Neural cell (in vitro differentiated cells): ENCODE measurements around the gene RNU2-63P. TPM values are rescaled to one million over a fixed set of nuclear protein-coding genes. Genes with fewer than 3 reads are reported as not detected.

Experiments
- H2AFZ ChIP-seq: fragments of 200-600, 300-800 bp; sonication (generic), shearing (Covaris generic); 2 replicates; pipeline ENCODE4 v1.6.0; 2014; ENCODE audit warnings: low read depth, mild to moderate bottlenecking, antibody characterized with exemption, low read length, moderate library complexity
- H3F3A ChIP-seq: fragments of 200-600 bp; shearing (Covaris generic); 2 replicates; pipeline ENCODE4 v1.6.1; 2016; ENCODE audit warnings: mild to moderate bottlenecking, moderate library complexity, mixed read lengths, antibody characterized with exemption, low read length; ENCODE audit not compliant: insufficient read depth, poor library complexity, severe bottlenecking
- H3K27ac ChIP-seq: fragments of 200-600, 300-800 bp; sonication (generic), shearing (Covaris generic); 2 replicates; pipeline ENCODE4 v1.5.1; 2014; ENCODE audit warnings: mild to moderate bottlenecking, low read length, moderate library complexity
- H3K27me3 ChIP-seq: fragments of 300-800, 200-600 bp; sonication (generic), shearing (Covaris generic); 2 replicates; pipeline ENCODE4 v1.6.0; 2014; ENCODE audit warnings: mild to moderate bottlenecking, low read depth, low read length, moderate library complexity; ENCODE audit not compliant: insufficient read depth
- H3K36me3 ChIP-seq: fragments of 300-800, 200-600 bp; sonication (generic), shearing (Covaris generic); 2 replicates; pipeline ENCODE4 v1.5.1; 2014; ENCODE audit warnings: mild to moderate bottlenecking, antibody characterized with exemption, low read length, moderate library complexity; ENCODE audit not compliant: insufficient read depth
- H3K4me2 ChIP-seq: fragments of 300-800, 200-600 bp; sonication (generic), shearing (Covaris generic); 2 replicates; pipeline ENCODE4 v1.6.0; 2014; ENCODE audit warnings: mild to moderate bottlenecking, low read length
- H3K4me3 ChIP-seq: fragments of 300-800, 200-600 bp; sonication (generic), shearing (Covaris generic); 2 replicates; pipeline ENCODE4 v1.5.1; 2014; ENCODE audit warnings: mild to moderate bottlenecking, low read length, moderate library complexity
- H3K79me2 ChIP-seq: fragments of 200-600 bp; shearing (Covaris generic); replicated peaks from 2 replicates; pipeline ENCODE4 v1.6.0; 2014; ENCODE audit warnings: mild to moderate bottlenecking, low read length, moderate library complexity; ENCODE audit not compliant: insufficient read depth
- H3K9ac ChIP-seq: fragments of 300-800, 200-600 bp; sonication (generic), shearing (Covaris generic); 2 replicates; pipeline ENCODE4 v1.6.1; 2016; ENCODE audit warnings: mild to moderate bottlenecking, low read length, mixed read lengths
- H3K9me2 ChIP-seq: fragments of 200-600 bp; shearing (Covaris generic); 2 replicates; pipeline ENCODE4 v1.6.1; 2016; ENCODE audit warnings: mild to moderate bottlenecking, low read length, mixed read lengths; ENCODE audit not compliant: insufficient read depth
- H3K9me3 ChIP-seq: fragments of 200-600, 300-800 bp; sonication (generic), shearing (Covaris generic); 2 replicates; pipeline ENCODE4 v1.6.1; 2016; ENCODE audit warnings: mild to moderate bottlenecking, mixed run types, low read length, moderate library complexity, mixed read lengths
- H4K20me1 ChIP-seq: fragments of 200-600 bp; shearing (Covaris generic); 2 replicates; pipeline ENCODE4 v1.6.1; 2016; ENCODE audit warnings: mild to moderate bottlenecking, mixed run types; ENCODE audit not compliant: insufficient read depth
- EP300 ChIP-seq: fragments of 450-650 bp; conservative IDR thresholded peaks from 2 replicates; pipeline ENCODE4 v1.6.1; 2014; ENCODE audit warnings: antibody characterized with exemption, mild to moderate bottlenecking, moderate library complexity; ENCODE audit not compliant: poor library complexity, severe bottlenecking
- EZH2 ChIP-seq: fragments of 200-600, 300-800 bp; shearing (Covaris generic), sonication (generic); IDR thresholded peaks from 2 replicates; pipeline ENCODE4 v1.6.1; 2014; ENCODE audit warnings: antibody characterized with exemption, low read length, borderline replicate concordance, mild to moderate bottlenecking; ENCODE audit not compliant: insufficient read depth, poor library complexity, severe bottlenecking
- MXI1 ChIP-seq: fragments of 450-650 bp; conservative IDR thresholded peaks from 2 replicates; pipeline ENCODE4 v1.6.1; 2014; ENCODE audit warnings: antibody characterized with exemption, mild to moderate bottlenecking; ENCODE audit not compliant: poor library complexity, severe bottlenecking
- POLR2AphosphoS5 ChIP-seq: IDR thresholded peaks from 2 replicates; pipeline ENCODE4 v1.6.1; 2012
- RAD21 ChIP-seq: fragments of 450-650 bp; conservative IDR thresholded peaks from 2 replicates; pipeline ENCODE4 v1.6.1; 2014; ENCODE audit warnings: antibody characterized with exemption, mild to moderate bottlenecking, moderate library complexity
- SMC3 ChIP-seq: fragments of 450-650 bp; conservative IDR thresholded peaks from 2 replicates; pipeline ENCODE4 v1.6.1; 2014; ENCODE audit warnings: antibody characterized with exemption, mild to moderate bottlenecking, moderate library complexity; ENCODE audit not compliant: poor library complexity
- TAF1 ChIP-seq: IDR thresholded peaks from 2 replicates; pipeline ENCODE4 v1.6.1; 2012; ENCODE audit warnings: low read depth
- polyA plus RNA-seq: library from polyadenylated mRNA; depleted of rRNA; stranded (reverse); fragments of >200 nt; gene quantifications from 2 replicates; pipeline ENCODE4 v1.2.3, GENCODE V29; 2014
- TF ChIP-seq, protein P1 (sequence below): fragments of 450-650 bp; IDR thresholded peaks from 2 replicates; pipeline ENCODE4 v1.5.1; 2014; ENCODE audit warnings: antibody characterized with exemption, mild to moderate bottlenecking, moderate library complexity; ENCODE audit not compliant: poor library complexity, severe bottlenecking
- TF ChIP-seq, protein P2 (sequence below): IDR thresholded peaks from 2 replicates; pipeline ENCODE4 v1.6.1; 2012; ENCODE audit warnings: borderline replicate concordance

Gene RNU2-63P
- polyA plus RNA-seq, 1 donor from 2014 or later = not detected

DNA sequence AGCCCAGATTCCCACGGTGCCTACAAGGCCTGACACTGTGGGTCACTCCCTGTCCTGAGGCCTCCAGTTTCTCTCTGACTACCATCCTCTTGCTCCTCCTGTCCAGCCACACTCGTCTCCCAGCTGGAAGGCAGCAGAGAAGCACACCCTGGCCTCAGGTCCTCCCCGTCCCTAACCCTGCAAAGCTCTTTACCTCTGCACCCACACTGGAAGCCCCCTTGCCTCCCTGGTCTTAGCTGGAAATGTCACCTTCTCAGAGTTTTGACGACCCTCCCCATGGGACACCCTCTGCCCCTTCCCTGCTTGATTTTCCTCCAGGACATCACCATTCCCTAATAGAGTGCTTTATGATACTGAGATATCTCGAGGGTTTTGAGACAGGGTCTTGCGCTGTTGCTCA lies 10.6 kb downstream of the RNU2-63P start:
- no peak overlapping the region for H3K9ac ChIP-seq
- no peaks in the 10 kb centered on the region for H3K79me2 ChIP-seq
- no peaks in the 10 kb centered on the region for H3F3A ChIP-seq
- H3K4me2 ChIP-seq = no peak overlapping the region
- no peak overlapping the region for H3K27ac ChIP-seq
- no peak overlapping the region for H2AFZ ChIP-seq
- H4K20me1 ChIP-seq = no peaks in the 10 kb centered on the region
- H3K36me3 ChIP-seq = no peaks in the 10 kb centered on the region
- H3K9me3 ChIP-seq = no peaks in the 10 kb centered on the region
- TF ChIP-seq EZH2 = no peak
- TF ChIP-seq, protein P1, sequence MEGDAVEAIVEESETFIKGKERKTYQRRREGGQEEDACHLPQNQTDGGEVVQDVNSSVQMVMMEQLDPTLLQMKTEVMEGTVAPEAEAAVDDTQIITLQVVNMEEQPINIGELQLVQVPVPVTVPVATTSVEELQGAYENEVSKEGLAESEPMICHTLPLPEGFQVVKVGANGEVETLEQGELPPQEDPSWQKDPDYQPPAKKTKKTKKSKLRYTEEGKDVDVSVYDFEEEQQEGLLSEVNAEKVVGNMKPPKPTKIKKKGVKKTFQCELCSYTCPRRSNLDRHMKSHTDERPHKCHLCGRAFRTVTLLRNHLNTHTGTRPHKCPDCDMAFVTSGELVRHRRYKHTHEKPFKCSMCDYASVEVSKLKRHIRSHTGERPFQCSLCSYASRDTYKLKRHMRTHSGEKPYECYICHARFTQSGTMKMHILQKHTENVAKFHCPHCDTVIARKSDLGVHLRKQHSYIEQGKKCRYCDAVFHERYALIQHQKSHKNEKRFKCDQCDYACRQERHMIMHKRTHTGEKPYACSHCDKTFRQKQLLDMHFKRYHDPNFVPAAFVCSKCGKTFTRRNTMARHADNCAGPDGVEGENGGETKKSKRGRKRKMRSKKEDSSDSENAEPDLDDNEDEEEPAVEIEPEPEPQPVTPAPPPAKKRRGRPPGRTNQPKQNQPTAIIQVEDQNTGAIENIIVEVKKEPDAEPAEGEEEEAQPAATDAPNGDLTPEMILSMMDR = no peak
- no peak for TF ChIP-seq POLR2AphosphoS5
- no peak for TF ChIP-seq MXI1
- no peak for TF ChIP-seq SMC3
- TF ChIP-seq TAF1 = no peak
- TF ChIP-seq EP300 = no peak
- no peak for TF ChIP-seq RAD21
- TF ChIP-seq, protein P2, sequence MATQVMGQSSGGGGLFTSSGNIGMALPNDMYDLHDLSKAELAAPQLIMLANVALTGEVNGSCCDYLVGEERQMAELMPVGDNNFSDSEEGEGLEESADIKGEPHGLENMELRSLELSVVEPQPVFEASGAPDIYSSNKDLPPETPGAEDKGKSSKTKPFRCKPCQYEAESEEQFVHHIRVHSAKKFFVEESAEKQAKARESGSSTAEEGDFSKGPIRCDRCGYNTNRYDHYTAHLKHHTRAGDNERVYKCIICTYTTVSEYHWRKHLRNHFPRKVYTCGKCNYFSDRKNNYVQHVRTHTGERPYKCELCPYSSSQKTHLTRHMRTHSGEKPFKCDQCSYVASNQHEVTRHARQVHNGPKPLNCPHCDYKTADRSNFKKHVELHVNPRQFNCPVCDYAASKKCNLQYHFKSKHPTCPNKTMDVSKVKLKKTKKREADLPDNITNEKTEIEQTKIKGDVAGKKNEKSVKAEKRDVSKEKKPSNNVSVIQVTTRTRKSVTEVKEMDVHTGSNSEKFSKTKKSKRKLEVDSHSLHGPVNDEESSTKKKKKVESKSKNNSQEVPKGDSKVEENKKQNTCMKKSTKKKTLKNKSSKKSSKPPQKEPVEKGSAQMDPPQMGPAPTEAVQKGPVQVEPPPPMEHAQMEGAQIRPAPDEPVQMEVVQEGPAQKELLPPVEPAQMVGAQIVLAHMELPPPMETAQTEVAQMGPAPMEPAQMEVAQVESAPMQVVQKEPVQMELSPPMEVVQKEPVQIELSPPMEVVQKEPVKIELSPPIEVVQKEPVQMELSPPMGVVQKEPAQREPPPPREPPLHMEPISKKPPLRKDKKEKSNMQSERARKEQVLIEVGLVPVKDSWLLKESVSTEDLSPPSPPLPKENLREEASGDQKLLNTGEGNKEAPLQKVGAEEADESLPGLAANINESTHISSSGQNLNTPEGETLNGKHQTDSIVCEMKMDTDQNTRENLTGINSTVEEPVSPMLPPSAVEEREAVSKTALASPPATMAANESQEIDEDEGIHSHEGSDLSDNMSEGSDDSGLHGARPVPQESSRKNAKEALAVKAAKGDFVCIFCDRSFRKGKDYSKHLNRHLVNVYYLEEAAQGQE = no peak
- H3K4me3 ChIP-seq = no peak overlapping the region
- no peaks in the 10 kb centered on the region for H3K9me2 ChIP-seq
- H3K27me3 ChIP-seq = no peaks in the 10 kb centered on the region

DNA sequence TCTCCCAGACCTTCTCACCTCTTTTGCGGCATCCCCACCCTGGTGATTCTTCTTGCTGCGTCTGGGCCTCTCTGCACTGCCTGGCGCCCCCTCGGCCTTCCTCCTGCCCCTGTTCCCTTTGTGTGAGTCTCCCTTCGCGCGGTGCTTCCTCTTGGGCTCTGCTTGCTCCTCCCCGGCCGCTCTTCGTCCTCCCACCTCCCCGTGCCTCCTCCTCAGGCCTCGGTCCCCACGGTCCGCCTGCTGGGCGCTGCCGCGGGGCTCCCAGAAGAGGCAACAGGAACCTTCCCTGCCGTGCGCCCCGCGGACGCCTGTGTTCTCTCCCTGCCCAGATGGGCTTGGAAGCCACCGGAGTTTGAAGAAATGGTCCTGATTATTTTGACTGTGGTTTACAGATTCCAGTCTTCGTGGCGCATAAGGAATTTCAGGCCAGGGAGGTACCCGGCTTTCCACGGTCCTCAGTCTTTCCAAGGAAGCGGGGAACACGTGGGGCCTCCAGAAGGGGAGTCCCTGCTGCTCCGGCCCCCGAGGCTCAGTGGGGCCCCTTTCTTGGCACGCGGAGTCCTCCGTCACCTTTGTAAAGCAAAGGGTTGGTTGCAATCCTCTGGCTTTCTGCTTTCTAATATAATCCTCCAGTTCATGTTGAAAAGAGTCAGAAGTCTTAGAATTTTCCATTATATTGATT lies 13.1 kb downstream of the RNU2-63P start:
- Histone ChIP-seq H3K4me3 (no peak overlapping the region), H3K27ac (no peak overlapping the region), H3K4me2 (no peak overlapping the region), H4K20me1 (no peaks in the 10 kb centered on the region), H3K27me3 (no peaks in the 10 kb centered on the region), H3K9me2 (no peaks in the 10 kb centered on the region), H2AFZ (no peak overlapping the region), H3K9ac (no peak overlapping the region), H3F3A (no peaks in the 10 kb centered on the region), H3K36me3 (no peaks in the 10 kb centered on the region), H3K9me3 (no peaks in the 10 kb centered on the region), H3K79me2 (no peaks in the 10 kb centered on the region)
- TF ChIP-seq TAF1 (no peak), MXI1 (no peak), EP300 (no peak), SMC3 (no peak), RAD21 (no peak), POLR2AphosphoS5 (no peak), EZH2 (no peak)
- TF ChIP-seq, protein P1 = no peak
- TF ChIP-seq, protein P2 = no peak
